HG02943 (cell line): ENCODE measurements around the gene NR1H2.
A peak's percentile ranks its signal among the peaks of the same experiment; 100 is the strongest.
"Not testable (repeated sequence)": the region's sequence is repeated elsewhere in the genome, so short reads cannot be mapped to it uniquely, and the experiment has no call there.

Experiments
- ATAC-seq: cut with Tn5 transposase; IDR thresholded peaks from one replicate; pipeline ENCODE4 v1.9.1; 2021; ENCODE audit warnings: mild to moderate bottlenecking, low read depth, moderate library complexity; ENCODE audit not compliant: unreplicated experiment

Gene NR1H2

DNA sequence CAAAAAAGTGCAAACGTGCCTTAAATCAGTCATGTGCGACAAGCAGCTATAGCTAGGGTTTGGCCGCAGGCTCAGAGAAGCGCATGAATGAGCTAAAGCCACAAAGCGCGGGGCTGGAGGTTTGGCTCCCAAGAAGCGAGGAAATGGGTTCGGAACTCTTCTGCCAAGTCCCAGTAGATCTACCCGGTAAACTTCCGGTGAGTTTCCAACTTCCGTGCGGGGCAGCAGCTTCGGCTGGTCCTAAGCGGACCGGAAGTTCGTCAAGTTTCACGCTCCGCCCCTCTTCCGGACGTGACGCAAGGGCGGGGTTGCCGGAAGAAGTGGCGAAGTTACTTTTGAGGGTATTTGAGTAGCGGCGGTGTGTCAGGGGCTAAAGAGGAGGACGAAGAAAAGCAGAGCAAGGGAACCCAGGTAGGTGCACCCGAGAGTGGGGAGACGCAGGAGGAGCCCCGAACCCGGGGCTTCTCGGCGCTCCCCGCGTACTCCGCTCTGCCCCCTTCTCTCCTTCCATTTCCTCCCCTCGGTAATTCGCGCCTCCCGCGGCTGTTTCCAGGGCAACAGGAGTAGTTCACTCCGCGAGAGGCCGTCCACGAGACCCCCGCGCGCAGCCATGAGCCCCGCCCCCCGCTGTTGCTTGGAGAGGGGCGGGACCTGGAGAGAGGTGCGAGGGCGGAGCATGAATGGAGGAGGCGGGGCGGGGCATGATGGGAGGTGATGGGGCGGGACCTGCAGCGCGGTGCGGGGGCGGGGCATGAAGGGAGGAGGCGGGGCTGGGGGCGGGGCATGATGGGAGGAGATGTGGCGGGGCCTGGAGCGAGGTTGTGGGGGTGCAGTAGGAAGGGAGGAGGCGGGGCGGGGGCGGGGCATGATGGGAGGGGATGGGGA is at the start of gene NR1H2:
Gene NR1H2 (plus strand): TSS at position 292 of the 885 bp plus-strand sequence. CDS start 1,149 bp downstream, outside the sequence.
- ATAC-seq, result peak; percentile 78

DNA sequence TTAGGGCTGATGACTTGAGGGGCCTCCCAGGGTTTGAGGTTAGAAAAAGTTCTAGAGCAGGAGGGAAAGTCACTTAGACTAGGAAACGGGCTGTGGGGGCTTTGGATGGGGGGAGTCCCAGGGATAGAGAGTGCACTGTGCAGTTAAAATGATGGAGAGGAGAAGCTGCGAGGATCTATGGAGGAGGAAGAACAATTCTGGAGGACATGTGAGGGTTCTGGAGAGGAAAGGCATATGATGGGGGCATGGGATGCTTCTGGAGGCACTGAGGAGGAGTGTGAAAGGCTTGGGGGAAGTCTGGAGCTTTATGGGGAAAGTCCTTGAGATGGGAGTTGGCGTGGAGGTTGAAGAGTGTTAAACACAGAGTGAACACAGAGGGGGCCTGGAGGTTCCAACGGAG is 49.2 kb upstream of the NR1H2 start:
- no peak for ATAC-seq

DNA sequence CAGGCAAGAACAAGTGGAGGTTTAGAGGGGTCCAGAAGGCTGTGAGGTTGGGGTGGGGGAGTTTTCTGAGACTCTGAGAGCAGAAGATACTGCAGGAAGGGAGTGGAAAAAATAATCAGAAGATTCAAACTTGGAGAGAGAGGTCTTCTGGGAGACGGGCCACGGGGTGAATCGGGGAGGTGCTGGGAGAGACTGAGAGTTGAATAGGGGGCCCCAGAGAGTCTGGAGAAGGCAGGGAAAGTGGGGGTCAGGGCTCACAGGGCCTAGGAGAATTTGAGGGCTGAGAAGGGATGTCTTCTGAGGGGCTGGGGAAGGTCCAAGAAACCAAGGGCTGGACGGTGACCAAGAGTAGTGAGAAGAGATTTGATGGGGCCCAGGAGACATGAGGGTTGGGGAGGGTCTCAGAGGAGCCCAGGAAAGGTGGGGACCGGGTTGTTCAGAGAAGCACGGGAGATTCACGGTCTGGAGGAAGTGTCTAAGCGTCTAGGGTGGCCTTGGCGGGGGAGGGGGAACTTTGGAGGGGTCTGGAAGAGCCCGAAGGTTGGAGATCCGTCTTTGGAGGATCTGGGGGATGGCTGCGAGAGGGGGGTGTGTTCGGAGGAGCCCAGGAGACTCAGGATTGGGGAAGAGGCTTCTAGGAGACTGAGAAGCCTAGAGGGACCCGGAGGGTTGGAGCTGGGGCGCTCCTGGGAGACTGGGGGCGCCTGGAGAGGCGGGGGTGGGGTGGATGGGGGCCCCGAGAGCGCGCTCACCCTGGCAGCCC is 48.6 kb upstream of the NR1H2 start:
- ATAC-seq, result no peak

DNA sequence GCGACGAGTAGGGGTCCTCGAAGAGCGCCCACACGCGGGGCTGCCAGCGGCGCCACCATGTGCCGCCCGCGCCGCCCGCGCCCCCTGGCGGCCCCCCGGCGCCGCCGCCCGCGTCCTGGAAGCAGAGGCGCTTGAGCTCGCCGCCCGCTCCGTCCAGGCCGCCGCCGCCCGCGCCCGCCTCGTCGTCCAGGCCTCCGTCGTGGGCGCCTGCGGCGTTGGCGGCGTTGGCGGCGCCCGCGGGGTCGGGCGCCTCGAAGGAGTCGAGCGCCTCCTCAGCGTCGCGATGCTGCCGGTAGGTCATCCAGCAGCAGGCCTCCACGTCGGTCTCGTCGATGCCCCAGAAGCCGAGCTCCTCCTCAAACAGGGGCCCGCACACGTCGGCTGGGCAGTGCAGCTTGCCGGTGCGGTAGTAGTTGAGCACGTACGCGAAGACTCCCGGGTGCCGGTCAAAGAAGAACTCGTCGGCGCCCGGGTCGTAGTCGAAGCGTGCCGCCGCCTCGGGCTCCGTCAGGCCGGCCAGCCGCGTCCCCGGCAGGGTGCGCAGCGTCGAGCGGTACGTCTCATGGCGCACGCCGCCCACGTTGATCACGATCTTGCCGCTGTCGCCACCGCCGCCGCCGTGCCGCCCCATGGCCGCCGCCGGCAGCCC is 47.9 kb upstream of the NR1H2 start:
- ATAC-seq, result no peak

DNA sequence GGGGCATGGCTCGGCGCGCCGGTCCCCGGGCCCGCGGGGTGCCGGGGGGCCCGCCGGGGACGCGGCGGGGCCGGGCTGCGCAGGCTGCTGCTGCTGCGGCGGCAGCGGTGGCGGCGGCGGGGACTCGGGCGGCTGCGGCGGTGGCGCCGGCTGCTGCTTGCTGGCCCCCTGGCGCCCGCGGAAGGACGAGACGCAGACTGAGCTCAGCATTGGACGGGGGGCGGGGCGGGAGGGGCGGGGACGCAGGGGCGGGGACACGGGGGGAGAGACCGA is 47.4 kb upstream of the NR1H2 start:
- ATAC-seq, result no peak

DNA sequence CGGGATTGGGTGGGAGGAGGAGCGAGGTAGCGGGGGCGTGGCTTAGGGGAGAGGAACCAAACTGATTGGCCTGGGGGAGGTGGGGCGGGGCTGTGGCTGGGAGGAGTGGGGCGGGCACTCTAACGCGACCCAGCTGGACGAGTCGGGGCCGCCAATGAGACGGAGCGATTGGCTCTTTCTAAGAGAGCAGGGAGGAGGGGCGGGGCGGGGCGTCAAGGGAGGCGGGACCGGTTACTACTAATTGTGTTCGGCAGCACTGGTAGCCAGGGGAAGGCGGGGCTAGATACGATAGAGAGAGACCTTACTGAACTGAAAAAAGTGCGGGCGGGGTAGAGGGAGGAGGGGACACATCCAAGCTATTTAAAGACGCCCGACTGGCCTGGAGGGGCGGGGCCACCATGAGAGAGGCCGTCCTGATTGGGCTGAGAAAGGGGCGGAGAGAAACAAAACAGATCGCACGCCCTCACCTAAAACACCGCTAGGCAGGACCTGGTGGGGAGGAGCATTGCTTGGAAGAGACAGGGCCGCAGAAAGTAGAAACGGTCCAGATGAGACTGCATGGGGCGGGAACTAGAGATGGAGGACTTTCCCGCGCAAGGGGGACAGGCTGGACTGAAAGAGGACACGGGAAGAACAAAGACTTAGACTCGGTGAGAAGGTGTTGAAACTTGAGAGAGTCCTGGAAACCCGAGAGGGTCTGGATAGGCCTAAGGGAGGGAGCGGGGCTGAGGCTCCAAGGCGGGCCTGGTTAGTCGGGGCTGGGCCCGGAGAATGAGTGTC is 46.9 kb upstream of the NR1H2 start, which contains the start of gene KCNC3:
Gene KCNC3 (minus strand): TSS at position 232 of the 780 bp plus-strand sequence. CDS start 295 bp downstream, outside the sequence.
- peak; percentile 43 for ATAC-seq

DNA sequence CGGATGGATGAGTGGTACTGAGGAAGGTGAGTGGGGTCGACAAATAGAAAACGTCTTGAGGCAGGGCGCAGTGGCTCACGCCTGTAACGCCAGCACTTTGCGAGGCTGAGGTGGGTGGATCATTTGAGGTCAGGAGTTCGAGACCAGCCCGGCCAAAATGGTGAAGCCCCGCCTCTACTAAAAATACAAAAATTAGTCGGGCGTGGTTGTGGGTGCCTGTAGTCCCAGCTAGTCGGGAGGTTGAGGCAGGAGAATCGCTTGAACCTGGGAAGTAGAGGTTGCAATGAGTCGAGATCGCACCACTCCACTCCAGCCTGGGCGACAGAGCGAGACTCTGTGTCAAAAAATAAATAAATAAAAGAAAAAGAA is 46.3 kb upstream of the NR1H2 start:
- not testable (repeated sequence) for ATAC-seq

DNA sequence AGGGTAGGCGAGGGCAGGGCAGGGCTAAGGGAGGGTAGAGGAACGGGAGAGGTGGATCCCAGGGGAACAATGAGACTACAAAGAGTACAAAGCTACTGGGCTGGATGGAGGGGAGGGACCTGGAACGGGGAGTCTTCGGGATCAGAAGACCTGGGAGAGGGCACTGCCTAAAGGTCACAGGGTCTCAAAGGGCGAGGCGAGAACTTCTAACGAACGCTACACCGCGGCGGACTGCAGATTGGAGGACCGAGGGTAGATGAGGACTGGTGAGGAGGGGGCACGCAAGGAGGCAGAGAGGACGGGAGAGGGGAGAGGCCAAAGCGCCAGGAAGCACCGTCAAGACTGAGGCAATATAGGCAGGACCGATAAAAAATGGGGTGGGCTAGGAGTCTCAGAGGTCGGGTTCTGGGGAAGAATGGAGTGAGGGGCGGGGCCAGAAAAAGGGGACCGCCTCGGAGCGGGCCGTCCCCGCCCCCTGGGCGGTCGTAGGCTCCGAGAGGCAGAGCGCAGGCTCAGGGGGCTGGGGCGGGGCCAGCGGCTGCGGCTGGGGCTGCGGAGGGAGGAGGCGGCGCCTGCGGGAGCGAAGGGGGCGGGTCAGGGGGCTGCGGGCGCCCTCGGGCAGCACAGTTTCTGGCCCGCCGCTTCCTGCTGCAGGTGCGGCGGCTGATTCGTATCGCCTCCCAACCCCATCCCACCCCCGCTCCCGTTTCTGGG is 45.7 kb upstream of the NR1H2 start:
- ATAC-seq, result no peak

DNA sequence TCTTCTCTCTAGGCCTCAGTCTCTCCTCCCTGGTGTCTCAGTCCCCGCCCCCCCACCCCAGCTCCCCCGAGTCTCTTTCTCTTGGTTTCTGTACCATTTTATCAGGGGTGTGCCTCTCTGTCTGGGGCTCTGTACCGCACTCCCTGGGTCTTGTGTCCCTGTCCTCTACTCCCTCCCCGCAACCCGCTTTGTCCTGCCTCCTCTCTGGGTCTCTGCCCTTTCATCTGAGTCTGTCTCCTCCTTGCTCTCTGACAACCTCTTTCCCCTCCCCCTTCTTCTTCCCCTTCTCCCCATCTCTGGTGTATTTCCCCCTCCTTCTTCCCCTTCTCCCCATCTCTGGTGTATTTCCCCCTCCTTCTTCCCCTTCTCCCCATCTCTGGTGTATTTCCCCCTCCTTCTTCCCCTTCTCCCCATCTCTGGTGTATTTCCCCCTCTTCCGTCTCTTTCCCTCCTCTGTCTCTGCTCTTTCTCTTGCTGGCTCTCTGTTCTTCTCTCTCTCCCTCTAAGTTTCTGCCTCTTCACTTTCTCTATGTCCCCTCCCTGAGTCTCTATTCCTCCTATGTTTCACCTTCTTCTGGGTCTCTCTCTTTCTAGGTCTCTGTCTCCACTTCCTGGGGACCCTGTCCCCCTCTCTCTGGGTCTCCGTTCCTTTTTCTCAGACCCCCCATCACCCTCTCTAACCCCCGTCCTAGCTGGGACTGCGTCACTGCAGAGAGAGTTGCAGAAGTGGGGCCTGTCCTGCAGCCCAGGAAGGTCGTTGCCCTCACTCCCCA is 44.9 kb upstream of the NR1H2 start:
- no peak for ATAC-seq

DNA sequence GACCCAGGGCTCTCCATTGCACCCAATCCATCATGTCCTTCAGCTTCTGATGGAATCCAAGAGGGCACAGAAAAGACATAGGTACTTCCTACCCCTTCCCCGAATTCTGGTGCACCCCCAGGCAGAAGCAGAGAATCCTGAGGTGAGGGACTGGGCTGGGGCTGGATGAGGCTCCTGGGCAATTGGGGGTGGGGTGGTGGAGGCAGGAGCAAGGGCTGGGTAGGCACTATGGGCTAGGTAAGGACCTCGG is 44.3 kb upstream of the NR1H2 start:
- ATAC-seq, result no peak

DNA sequence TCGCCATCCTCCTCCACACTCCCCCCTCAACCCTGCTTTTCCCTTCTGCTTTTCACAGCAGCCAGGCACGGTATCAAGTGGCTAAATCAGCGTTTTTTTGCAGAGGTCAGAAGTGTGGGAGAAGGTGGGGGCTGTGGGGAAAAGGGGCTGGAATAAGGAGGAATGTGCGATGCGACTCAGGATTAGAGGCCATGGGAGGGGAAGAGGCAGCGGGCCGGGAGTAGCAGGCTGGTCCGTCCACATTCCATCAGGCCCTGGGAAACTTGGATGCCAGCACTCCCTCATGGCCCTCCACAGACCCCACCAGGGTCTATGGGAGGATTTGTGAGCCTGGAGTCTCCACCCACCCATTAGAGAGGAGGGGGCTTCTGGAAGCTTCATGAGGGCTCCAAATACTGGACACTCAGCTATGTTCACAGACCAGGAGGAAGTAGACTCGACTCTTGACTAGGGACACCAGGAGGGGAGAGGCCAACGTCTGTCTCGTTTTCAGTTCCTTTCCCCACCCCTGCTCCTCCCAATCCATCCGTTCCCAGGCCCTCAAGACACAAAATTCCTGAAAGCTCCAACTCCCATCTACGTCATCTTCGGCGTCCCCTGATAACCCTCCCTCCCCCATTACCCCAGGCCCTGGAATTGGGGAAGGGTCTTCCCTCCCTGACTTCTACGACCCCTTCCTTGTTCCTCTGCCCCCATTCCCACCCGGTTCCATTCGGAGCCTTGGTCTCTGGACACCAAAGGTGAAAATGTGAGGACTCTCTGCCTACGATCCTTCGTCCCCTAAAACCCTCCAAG is 43.8 kb upstream of the NR1H2 start:
- no peak for ATAC-seq

DNA sequence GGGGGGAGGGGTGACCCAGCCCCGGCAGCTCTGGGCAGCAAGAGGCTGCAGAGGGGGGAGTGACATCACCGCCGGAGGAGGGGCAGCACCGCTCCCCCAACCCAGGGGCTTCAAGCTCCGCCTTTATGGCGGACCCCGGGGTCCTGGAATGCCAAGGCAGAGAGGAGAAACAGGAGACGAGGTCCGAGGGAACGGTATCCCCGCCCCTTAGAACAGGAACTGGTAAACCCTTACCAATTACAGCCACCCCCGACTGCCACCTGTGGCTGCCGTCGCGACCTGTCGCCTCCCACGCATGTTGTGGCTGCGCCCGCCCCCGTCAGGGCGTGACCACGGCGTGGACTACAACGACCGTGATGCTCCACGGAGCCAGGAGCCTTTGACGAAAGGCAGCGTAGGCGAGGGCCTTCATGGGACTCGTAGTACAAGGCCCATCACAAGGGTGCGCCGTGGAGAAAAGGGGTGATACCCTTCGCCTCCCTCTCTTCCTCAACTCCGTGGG is 43.0 kb upstream of the NR1H2 start:
- ATAC-seq, result no peak

DNA sequence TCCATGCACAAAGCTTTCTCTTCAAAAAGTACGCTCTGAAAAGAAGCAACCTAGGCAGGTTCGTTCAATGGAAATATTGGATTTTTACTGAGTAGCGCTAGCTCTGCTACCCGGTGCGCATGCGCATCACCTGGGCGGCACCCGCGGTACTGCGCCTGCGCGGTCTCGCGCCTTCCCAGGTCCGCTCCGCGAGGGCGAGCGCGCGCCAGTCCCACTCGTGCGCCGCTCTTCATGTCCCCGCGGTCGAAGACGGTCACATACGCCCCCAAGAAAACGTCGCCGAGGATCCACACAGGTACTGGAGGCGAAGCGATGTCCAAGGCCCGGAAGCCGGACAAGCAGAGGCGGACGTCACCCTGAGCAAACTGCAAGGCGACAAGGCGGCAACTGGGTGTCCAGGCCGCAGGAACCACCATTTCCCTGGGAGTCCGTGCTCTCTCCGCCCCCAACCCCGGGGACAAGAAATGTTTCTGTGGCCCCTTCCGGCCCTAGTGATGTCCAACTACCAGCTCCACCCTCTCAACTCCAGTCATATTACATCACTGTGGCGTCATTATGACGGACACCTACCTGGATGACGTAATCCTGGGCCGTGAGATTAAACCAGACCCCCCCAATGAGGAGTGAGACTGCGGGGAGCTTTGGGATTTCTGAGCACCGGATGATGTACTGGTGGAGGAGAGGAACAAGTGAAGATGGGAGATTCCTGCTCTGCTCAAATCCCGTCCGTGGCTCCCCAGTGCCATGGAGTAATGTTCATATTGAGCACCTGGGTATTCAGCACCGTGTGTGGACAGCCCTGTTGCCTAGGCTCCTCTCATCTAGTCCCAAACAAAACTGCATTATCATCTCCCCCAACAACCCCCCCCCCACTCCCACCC is 42.3 kb upstream of the NR1H2 start:
- no peak for ATAC-seq

DNA sequence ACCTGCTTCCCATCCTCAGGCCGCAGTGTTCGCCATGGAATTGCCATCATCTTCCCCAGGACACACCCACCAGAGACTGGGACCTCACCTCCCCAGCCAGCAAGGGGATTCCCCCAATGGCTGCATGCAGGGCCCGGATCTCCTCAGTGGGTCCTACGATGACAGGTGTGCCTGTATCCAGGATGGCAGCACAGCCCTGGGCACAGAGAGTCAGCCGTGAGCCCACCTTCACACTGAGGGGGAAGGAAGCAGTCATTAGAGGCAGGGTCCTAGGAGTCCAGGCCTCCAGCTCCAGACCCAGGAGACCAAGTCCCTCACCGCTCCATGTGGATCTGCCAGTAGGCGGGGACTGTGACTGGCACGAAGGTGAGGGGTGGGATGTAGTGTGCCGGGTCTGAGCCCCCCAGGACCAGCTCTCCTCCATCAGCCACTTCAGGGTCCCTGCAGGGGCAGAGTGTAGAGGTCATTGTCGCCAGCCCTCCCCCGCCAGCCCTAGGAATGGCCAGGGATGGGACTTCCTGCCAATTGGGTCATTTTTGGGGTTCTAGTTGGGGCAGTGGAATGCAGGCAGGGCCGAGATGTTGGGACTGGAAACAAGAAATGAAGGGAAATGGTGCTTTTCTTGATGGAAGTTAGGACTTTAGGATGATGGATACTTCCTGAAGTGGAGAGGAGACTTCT is 41.4 kb upstream of the NR1H2 start:
- ATAC-seq, result no peak

DNA sequence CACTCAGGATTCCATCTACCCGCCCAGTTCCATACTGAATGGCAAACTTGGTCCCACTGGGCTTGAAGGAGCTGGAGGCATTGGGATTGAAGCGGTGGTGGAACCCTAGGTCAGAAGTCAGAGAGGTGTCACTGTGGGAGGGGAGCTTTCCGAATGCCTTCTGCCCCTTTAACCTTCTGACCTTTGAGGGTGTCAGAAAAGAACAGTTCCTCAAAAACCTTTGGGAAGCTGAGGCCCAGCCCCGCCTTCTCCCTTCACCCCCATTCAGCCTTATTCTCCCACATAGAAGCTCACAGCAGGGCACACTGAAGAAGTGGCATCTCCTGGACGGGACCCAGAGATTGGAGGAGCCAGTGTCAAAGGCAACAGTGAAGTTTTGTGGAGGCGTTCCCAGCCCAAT is 39.2 kb upstream of the NR1H2 start:
- ATAC-seq, result not testable (repeated sequence)

DNA sequence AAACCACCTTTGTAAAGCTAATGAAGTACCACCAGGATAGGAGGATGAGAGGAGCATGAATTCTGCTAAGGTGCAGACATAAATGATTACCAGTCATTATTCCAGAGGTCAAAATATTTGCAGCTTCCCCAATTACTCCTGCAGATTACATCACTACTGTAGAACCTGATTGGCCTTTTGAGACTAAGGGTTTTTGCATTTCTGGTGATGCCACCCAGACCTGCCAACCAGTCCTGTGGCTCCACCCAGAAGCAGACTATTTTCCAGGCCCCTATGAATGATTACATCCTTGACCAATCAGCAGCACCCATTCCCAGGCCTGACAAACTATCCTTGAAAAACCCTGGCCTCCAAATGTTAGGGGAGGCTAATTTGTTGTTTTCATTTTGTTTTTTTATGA is 35.9 kb upstream of the NR1H2 start:
- no peak for ATAC-seq

DNA sequence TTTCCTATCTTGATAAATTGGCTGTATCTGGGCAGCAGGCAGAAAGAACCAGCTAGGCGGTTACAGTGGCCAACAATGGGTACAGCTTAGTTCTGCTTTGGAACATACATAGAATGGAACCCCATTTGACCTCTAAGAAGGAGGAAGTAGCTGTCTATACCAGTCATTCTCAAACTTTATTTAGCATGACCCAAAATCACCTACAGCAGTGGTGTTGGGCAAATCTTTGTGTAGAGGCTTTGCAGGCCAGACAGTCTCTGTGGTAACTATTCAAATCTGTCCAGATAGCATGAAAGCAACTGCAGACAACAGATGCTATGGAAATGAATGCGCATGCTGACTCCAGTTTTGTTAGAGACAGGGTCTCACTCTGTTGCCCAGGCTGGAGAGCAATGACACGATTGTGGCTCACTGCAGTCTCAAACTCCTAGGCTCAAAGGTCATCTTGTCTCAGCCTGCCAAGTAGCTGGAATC is 35.1 kb upstream of the NR1H2 start:
- ATAC-seq, result no peak
